Hepatocyte (in vitro differentiated cells): Measurements from ENCODE around the gene GNS. TPM values are rescaled to one million over a fixed set of nuclear protein-coding genes. Genes with fewer than 3 reads are reported as not detected.
A peak's percentile ranks its signal among the peaks of the same experiment; 100 is the strongest.
"Not testable (repeated sequence)": the region's sequence is repeated elsewhere in the genome, so short reads cannot be mapped to it uniquely, and the experiment has no call there.

Experiments
- DNase-seq: peaks from one replicate; pipeline ENCODE4 v3.0.0-alpha.2; 2016; ENCODE audit warnings: low spot score
- H2AFZ ChIP-seq: fragments of 200-600 bp; sonication (generic); 2 replicates; pipeline ENCODE4 v1.6.0; 2016; ENCODE audit warnings: antibody characterized with exemption, mild to moderate bottlenecking
- H3K27ac ChIP-seq: fragments of 200-600 bp; sonication (generic); 2 replicates; pipeline ENCODE4 v1.5.1; 2016; ENCODE audit warnings: mild to moderate bottlenecking
- H3K27me3 ChIP-seq: fragments of 200-600 bp; sonication (generic); 2 replicates; pipeline ENCODE4 v1.6.1; 2016
- H3K36me3 ChIP-seq: fragments of 200-600 bp; sonication (generic); replicated peaks from 2 replicates; pipeline ENCODE4 v1.5.1; 2016; ENCODE audit warnings: low read depth; ENCODE audit not compliant: insufficient read depth
- H3K4me1 ChIP-seq: fragments of 200-600 bp; sonication (generic); 2 replicates; pipeline ENCODE4 v1.5.1; 2016; ENCODE audit warnings: mild to moderate bottlenecking, moderate library complexity; ENCODE audit not compliant: insufficient read depth
- H3K4me2 ChIP-seq: fragments of 200-600 bp; sonication (generic); 2 replicates; pipeline ENCODE4 v1.6.0; 2016
- H3K4me3 ChIP-seq: fragments of 200-600 bp; sonication (generic); 2 replicates; pipeline ENCODE4 v1.5.1; 2016; ENCODE audit warnings: mild to moderate bottlenecking
- H3K79me2 ChIP-seq: fragments of 200-600 bp; sonication (generic); 2 replicates; pipeline ENCODE4 v1.6.0; 2017; ENCODE audit warnings: mild to moderate bottlenecking
- H3K9me2 ChIP-seq: fragments of 200-600 bp; sonication (generic); replicated peaks from 2 replicates; pipeline ENCODE4 v1.6.0; 2017; ENCODE audit warnings: mild to moderate bottlenecking; ENCODE audit not compliant: insufficient read depth
- H3K9me3 ChIP-seq: fragments of 200-600 bp; sonication (generic); 2 replicates; pipeline ENCODE4 v1.5.1; 2016; ENCODE audit warnings: low read depth, mild to moderate bottlenecking
- H4K20me1 ChIP-seq: fragments of 200-600 bp; sonication (generic); 2 replicates; pipeline ENCODE4 v1.6.0; 2016; ENCODE audit warnings: mild to moderate bottlenecking; ENCODE audit not compliant: insufficient read depth, poor library complexity, severe bottlenecking
- CTCF ChIP-seq: fragments of 200-600 bp; sonication (generic); IDR thresholded peaks from 2 replicates; pipeline ENCODE4 v1.5.1; 2016; ENCODE audit warnings: antibody characterized with exemption, mild to moderate bottlenecking; ENCODE audit not compliant: poor library complexity
- EZH2 ChIP-seq: fragments of 200-600 bp; sonication (generic); IDR thresholded peaks from 2 replicates; pipeline ENCODE4 v1.6.1; 2016; ENCODE audit warnings: antibody characterized with exemption, mild to moderate bottlenecking, borderline replicate concordance
- EZH2phosphoT487 ChIP-seq: fragments of 200-600 bp; sonication (generic); IDR thresholded peaks from one replicate; pipeline ENCODE4 v1.6.1; 2018; ENCODE audit warnings: antibody characterized with exemption, mild to moderate bottlenecking, low read depth, moderate library complexity; ENCODE audit not compliant: unreplicated experiment, severe bottlenecking
- WGBS: methylation state at CpG from one replicate; pipeline ENCODE4 v1.1.6; 2016; ENCODE audit warnings: low lambda C conversion rate; ENCODE audit errors: missing lambda C conversion rate; 5-methylcytosine and 5-hydroxymethylcytosine counted together
- polyA plus RNA-seq: library from polyadenylated mRNA; unstranded; fragments of >200 nt; fragmentation: Nextera tagmentation; extraction: Ambion mirVana; gene quantifications from 2 replicates; pipeline ENCODE4 v1.2.1, GENCODE V29; 2016
- total RNA-seq: library from RNA; depleted of rRNA; stranded (reverse); fragments of >200 nt; gene quantifications from 2 replicates; pipeline ENCODE4 v1.2.3, GENCODE V29; 2014

GNS gene
- total and polyA plus RNA-seq, 2 experiments from 2014 or later, result 88.0 to 193 TPM

GRCh38 chr12:64780531-64781279 is 21.5 kb upstream of the GNS start:
- H3K4me3 ChIP-seq, result peak overlapping the region; percentile 51
- H3K9me3 ChIP-seq, result no peaks in the 10 kb centered on the region
- no peaks in the 10 kb centered on the region for H3K79me2 ChIP-seq
- H3K4me2 ChIP-seq, result peak overlapping the region; percentile 94
- H3K36me3 ChIP-seq, result no peaks in the 10 kb centered on the region
- WGBS, result 1% methylated on average over 85 of the region's 103 CpGs
- H3K27ac ChIP-seq, result peak overlapping the region; percentile 47
- H3K9me2 ChIP-seq, result no peaks in the 10 kb centered on the region
- peak; percentile 61 for DNase-seq
- TF ChIP-seq EZH2 (no peak), EZH2phosphoT487 (no peak), CTCF (no peak)
- H4K20me1 ChIP-seq, result no peaks in the 10 kb centered on the region
- peak overlapping the region; percentile 67 for H2AFZ ChIP-seq
- H3K4me1 ChIP-seq, result peaks cover 5% of the 10 kb centered on the region
- peaks cover 45% of the 10 kb centered on the region for H3K27me3 ChIP-seq

GRCh38 chr12:64780132-64780530 is 20.9 kb upstream of the GNS start:
- Histone ChIP-seq H3K36me3 (no peaks in the 10 kb centered on the region), H3K79me2 (no peaks in the 10 kb centered on the region), H3K27me3 (peaks cover 45% of the 10 kb centered on the region), H3K9me3 (no peaks in the 10 kb centered on the region), H3K4me1 (peaks cover 5% of the 10 kb centered on the region), H3K9me2 (no peaks in the 10 kb centered on the region), H4K20me1 (no peaks in the 10 kb centered on the region), H3K27ac (peak overlapping the region; percentile 47), H2AFZ (peak overlapping the region; percentile 67), H3K4me2 (peak overlapping the region; percentile 94), H3K4me3 (peak overlapping the region; percentile 51)
- no peak for DNase-seq
- 14% methylated on average over 15 of the region's 15 CpGs for WGBS
- TF ChIP-seq CTCF (no peak), EZH2 (no peak), EZH2phosphoT487 (no peak)

GRCh38 chr12:64779354-64779974 is 20.3 kb upstream of the GNS start:
- H3K4me1 ChIP-seq, result peaks cover 5% of the 10 kb centered on the region
- H3K27me3 ChIP-seq, result peaks cover 43% of the 10 kb centered on the region
- no peaks in the 10 kb centered on the region for H3K9me2 ChIP-seq
- H3K79me2 ChIP-seq, result no peaks in the 10 kb centered on the region
- H3K4me2 ChIP-seq, result peak overlapping the region; percentile 94
- WGBS, result 82% methylated on average over 10 of the region's 10 CpGs
- no peak overlapping the region for H2AFZ ChIP-seq
- H3K36me3 ChIP-seq, result no peaks in the 10 kb centered on the region
- no peak for DNase-seq
- no peaks in the 10 kb centered on the region for H3K9me3 ChIP-seq
- peak overlapping the region; percentile 47 for H3K27ac ChIP-seq
- no peak for TF ChIP-seq CTCF
- TF ChIP-seq EZH2phosphoT487, result no peak
- no peak for TF ChIP-seq EZH2
- no peak overlapping the region for H3K4me3 ChIP-seq
- H4K20me1 ChIP-seq, result no peaks in the 10 kb centered on the region

GRCh38 chr12:64775147-64775736 is 16.0 kb upstream of the GNS start:
- not testable (repeated sequence) for DNase-seq, H3K4me2 ChIP-seq, H3K4me1 ChIP-seq, H4K20me1 ChIP-seq, H3K4me3 ChIP-seq, H3K27me3 ChIP-seq, H3K27ac ChIP-seq, H3K9me2 ChIP-seq, H3K9me3 ChIP-seq, H3K79me2 ChIP-seq, H2AFZ ChIP-seq, H3K36me3 ChIP-seq
